ENCODE results near the gene FBF1.

The FBF1 gene

GRCh38 chr17:75877752-75878173 lies 63.1 kb downstream of the FBF1 start:
- TF ChIP-seq, protein P1, sequence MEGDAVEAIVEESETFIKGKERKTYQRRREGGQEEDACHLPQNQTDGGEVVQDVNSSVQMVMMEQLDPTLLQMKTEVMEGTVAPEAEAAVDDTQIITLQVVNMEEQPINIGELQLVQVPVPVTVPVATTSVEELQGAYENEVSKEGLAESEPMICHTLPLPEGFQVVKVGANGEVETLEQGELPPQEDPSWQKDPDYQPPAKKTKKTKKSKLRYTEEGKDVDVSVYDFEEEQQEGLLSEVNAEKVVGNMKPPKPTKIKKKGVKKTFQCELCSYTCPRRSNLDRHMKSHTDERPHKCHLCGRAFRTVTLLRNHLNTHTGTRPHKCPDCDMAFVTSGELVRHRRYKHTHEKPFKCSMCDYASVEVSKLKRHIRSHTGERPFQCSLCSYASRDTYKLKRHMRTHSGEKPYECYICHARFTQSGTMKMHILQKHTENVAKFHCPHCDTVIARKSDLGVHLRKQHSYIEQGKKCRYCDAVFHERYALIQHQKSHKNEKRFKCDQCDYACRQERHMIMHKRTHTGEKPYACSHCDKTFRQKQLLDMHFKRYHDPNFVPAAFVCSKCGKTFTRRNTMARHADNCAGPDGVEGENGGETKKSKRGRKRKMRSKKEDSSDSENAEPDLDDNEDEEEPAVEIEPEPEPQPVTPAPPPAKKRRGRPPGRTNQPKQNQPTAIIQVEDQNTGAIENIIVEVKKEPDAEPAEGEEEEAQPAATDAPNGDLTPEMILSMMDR (IDR thresholded peaks at IDR 0.05; ENCODE audit: unreplicated experiment in 3 of 3), result peak; percentile 47 to 58 (median 55)
- Mint-ChIP-seq H3K4me1 (peaks cover 16% of the 10 kb centered on the region), H3K9me3 (no peaks in the 10 kb centered on the region), H3K27me3 (ENCODE audit: low read depth) (peaks cover 45% of the 10 kb centered on the region), H3K27ac (peak overlapping the region; percentile 36 to 89 (median 84)), H3K36me3 (ENCODE audit: low read depth) (no peaks in the 10 kb centered on the region), H3K4me3 (peak overlapping the region; percentile 76 to 92 (median 83))

DNA sequence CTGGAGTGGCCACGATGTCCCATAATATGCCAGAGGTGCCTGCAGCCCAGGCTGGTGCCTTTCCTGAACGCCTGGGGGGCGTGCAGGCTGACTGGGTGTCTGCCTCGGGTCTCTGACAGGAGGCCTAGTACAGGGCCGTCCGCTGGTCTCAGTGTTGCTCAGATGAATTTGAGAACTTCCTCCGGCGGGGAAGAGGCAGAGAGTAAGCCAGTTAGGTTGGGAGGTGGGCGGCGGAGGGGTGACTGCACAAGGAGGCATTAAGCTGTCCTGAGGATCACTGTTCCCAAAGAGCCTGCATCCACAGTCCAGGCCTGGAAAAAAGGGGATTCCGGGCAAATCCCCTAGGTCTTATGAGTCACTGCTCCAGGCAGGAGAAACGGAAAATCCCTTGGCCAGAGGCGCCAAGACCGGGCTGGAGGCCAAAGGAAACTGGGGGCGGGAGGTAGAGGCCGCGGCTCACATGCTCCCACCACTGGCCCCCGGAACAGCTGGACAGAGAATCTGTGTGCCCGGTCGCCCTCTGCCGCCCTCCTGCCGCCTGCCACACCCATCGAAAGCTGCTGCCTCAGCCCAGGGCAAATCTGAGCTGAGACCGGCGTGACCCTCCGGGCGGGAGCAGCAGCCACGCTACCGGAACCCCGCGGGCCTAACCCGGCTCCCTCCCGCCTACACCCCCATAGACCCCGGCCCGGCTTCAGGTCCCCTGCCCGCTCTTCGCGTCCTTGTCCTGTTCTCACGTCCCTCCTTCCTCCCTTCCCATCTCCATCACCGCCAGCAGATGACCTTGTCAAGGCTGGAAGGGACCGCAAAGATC lies 63.7 kb downstream of the FBF1 start:
- TF ChIP-seq, protein P1 (IDR thresholded peaks at IDR 0.05; ENCODE audit: unreplicated experiment in 3 of 3), result no peak
- peak overlapping the region; percentile 36 to 89 (median 84) for H3K27ac Mint-ChIP-seq
- H3K36me3 Mint-ChIP-seq (ENCODE audit: low read depth), result no peaks in the 10 kb centered on the region

DNA sequence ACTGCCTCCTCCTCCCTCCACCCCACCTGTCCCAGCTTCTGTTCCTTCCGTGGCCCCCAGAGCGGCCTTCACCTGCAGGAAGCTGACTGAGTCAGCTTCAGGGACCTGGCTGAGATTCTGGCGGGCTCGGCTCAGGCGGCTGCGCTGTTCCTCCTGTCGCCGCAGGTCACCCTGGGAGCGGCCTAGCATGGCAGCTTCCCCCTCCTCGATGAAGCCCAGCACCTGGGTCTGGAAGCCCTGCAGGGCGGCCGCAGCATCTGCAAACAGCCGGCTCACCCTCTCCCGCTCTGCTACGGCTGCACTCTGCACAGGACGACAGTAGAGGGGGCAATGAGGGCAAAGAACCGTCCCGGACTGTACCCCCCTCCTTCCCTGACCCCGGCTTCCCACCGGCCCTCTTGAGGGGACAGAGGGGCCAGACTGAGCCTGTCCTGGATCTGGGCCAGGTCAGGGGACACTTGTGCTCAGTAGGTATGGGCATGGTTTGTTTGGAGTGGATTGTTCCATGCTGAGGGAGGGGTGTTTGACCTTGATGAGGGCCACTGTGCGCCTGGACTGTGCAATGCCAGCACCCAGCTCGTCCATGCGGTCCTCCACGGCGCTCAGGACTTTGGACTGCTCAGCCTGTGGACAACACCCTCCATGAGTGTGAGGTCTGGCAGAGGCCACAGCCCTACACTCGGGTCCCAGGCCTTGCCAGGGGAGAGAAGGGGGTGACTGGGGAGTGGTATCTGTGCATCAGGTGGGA lies 64.5 kb downstream of the FBF1 start:
- peak overlapping the region in 2 of 3 experiments; percentile 84 to 89 for H3K27ac Mint-ChIP-seq
- H3K4me1 Mint-ChIP-seq, result peaks cover 22% of the 10 kb centered on the region
- peak overlapping the region; percentile 76 to 92 (median 83) for H3K4me3 Mint-ChIP-seq
- H3K9me3 Mint-ChIP-seq, result no peaks in the 10 kb centered on the region
- TF ChIP-seq, protein P1 (IDR thresholded peaks at IDR 0.05; ENCODE audit: unreplicated experiment in 3 of 3), result no peak
- H3K36me3 Mint-ChIP-seq (ENCODE audit: low read depth), result no peaks in the 10 kb centered on the region
- peaks cover 41% of the 10 kb centered on the region for H3K27me3 Mint-ChIP-seq (ENCODE audit: low read depth)

More for the DNA sequence above, 63.7 kb downstream of the FBF1 start:
- peaks cover 22% of the 10 kb centered on the region for H3K4me1 Mint-ChIP-seq
- H3K9me3 Mint-ChIP-seq, result no peaks in the 10 kb centered on the region
- H3K4me3 Mint-ChIP-seq, result peak overlapping the region; percentile 76 to 92 (median 83)
- peaks cover 45% of the 10 kb centered on the region for H3K27me3 Mint-ChIP-seq (ENCODE audit: low read depth)

DNA sequence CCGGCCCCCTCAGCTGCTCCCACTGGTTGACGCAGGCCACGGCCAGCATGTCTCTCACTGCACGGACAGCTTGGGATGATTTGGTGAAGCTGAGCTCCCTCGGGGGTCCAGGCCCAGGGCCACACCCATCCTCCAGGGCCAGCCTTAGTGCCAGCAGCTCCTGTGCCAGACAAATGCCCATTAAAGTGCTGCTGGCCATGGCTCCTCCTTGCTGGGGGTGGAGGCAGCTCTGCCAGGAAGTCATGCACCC lies 65.0 kb downstream of the FBF1 start:
- H3K9me3 Mint-ChIP-seq, result no peaks in the 10 kb centered on the region
- no peaks in the 10 kb centered on the region for H3K36me3 Mint-ChIP-seq (ENCODE audit: low read depth)
- H3K4me1 Mint-ChIP-seq, result peaks cover 23% of the 10 kb centered on the region
- H3K27me3 Mint-ChIP-seq (ENCODE audit: low read depth), result peaks cover 37% of the 10 kb centered on the region
- no peak overlapping the region for H3K27ac Mint-ChIP-seq
- no peak overlapping the region for H3K4me3 Mint-ChIP-seq
- TF ChIP-seq, protein P1 (IDR thresholded peaks at IDR 0.05; ENCODE audit: unreplicated experiment in 3 of 3), result no peak

DNA sequence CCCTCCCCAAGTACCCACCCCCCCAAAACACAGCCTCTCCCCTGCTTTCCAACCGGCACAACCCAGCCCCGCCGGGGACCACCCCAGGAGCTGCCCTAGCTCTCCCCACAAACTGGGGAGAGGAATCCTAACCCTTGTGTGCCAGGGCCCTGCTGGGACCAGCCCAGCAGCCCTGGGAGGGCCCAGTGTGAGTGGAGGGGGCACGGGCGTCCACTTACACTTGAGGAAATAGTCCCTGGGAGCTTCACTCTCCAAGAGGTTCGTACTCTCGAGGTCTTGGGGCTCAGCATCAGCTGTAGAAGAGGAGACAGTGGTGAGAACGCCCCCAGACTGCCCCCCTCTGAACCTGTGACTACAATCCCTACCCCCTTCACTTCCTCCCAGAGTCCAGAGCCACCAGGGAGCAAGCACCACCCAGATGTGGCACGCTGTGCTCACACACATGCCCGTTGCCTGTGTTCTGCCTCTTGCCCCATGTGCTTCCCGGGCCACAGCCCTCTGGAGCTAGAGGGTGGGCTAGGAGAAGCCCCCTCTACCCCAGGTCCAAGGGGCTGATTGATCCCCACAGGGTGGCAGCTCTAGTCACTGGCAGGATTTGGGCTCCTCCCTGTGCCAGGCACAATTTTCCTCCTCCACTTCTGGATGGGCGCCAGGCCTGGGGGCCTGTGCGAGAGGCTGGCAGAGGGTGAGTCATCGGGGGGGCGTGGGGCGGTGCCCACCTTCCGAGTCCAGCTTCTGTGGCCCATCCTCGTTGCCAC lies 65.5 kb downstream of the FBF1 start:
- H3K4me1 Mint-ChIP-seq, result peaks cover 28% of the 10 kb centered on the region
- peaks cover 32% of the 10 kb centered on the region for H3K27me3 Mint-ChIP-seq (ENCODE audit: low read depth)
- H3K9me3 Mint-ChIP-seq, result no peaks in the 10 kb centered on the region
- H3K4me3 Mint-ChIP-seq, result no peak overlapping the region
- TF ChIP-seq, protein P1 (IDR thresholded peaks at IDR 0.05; ENCODE audit: unreplicated experiment in 3 of 3), result no peak
- no peak overlapping the region for H3K27ac Mint-ChIP-seq
- H3K36me3 Mint-ChIP-seq (ENCODE audit: low read depth), result no peaks in the 10 kb centered on the region

All from nephron (organoid).